HG03442 (cell line): ENCODE measurements around the gene SCMH1.

Source experiments
- ATAC-seq: cut with Tn5 transposase; IDR thresholded peaks from one replicate; pipeline ENCODE4 v1.9.1; 2021; ENCODE audit warnings: mild to moderate bottlenecking, moderate library complexity; ENCODE audit not compliant: unreplicated experiment

Gene SCMH1

DNA sequence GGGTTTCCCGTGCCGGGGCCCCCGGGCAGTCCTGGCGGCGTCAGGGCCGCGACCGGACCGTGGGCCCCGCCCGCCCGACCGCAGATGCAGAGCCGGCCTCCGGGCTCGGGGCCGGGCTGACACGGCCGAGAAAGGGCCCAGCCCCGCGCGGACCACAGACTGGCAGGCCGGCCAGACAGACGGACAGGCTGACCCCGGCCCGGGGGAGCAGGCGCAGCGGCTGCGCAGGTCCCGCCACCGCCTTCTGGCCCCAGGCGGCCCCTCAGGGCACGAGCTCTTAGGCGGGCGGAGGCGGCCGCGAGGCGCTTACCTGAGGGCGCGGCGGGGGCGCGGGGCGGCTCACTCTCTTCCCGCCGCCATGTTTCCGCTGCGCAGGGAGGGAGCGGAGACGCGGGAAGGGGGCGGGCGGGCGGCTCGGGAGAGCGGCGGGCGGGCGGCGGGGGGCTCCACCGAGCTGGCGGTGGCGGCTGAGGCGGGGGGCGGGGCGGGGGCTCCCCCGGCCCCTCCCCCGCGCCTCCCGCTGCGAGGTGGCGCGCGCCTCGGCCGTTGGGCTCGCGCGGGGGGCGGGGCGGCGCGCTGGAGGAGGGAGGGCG, at the start of gene SCMH1:
SCMH1 (minus strand) TSS at position 558 of the 593 bp plus-strand sequence. CDS start 56,173 bp downstream, outside the sequence.
- peak; percentile 33 for ATAC-seq

DNA sequence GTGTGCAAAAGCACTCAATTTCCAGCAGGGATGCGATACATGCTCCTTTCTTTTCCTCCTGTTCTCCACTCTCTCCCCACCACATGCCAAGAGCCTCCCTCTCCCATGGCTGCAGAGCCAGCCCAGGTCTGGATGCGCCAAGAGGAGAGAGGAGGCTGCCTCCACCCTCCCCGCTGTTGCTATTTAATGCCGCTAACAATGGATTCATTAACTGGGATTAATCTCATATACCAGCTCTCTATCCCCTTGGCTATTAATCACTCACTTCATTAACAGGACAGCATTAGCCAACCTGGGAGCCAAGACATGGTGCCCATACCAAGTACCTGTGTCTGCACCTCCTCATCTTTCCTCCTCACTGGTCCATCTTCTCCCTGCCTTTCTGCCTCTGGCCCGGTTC, 49.1 kb upstream of the SCMH1 start:
- ATAC-seq, result no peak

DNA sequence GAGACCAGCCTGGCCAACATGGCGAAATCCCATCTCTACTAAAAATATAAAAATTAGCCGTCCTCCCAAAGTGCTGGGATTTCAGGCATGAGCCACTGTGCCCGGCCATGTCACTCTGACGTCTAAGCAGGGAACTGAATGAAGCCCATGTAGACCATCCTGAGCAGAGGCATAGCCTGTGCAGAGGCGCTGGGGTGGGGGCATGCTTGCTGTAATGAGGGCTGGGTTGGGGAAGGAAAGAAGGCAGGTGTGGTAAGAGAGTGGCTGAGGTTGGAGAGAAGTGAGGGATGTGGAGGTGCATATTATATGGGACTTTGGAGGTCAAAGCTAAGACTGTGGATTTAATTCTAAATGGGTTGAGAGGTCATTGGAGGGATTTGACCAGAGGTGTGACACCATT, 47.1 kb upstream of the SCMH1 start:
- ATAC-seq, result no peak

DNA sequence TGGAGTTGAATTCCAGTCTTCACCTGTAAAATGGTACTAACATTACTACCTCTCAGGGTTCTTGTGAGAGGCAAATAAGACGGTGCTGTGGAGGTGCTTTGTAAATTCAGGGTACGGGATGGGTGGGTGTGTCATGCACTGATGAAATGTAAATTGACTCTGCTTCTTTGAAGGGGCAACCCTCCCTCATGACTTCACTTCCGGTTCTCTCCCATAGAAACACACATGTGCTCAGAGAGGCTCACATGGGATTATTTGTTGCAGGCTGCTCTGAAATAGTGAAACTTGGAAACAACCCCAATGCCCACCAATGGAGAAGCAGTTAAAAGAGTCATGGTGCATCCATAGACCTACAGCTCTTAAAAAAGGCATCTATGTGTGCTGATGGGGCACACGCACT, 44.9 kb upstream of the SCMH1 start:
- ATAC-seq, result no peak

DNA sequence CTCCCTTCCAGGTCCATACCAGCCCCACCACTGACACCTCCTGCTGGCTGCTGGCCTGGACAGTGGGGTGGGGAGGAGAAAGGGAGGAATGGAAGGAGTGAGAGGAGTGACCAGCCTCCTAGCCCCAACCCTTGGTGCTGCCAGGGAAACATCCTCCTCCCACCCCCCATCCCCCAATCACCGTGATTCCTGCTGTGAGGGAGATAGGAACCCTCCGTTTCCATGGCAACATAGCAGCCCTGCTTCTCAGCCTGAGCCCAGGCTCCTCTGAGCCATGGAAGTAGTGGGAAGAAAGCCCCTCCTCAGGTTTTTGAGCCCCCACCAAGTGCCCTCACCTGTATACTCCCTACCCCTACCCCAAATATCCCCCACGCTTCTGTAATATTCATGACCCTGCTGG, 44.4 kb upstream of the SCMH1 start:
- no peak for ATAC-seq

DNA sequence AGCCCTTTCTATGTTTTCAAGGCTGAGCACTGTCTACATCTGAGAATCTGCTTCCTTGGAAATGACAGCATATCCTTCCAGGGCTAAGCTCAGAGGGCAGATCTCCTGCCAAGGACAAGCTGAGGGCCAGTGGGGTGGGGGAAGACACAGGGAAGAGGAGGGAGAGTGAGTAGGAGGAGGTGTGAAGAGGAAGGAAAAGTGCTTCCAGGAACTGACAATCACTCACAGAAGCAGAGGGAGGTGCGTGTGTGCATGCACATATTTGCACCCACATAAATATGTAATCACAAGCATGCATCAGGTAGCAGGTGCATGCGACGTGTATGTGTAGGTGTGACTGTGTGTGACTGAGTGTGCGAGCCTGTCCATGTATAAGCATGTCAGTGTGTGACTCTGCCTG, 43.7 kb upstream of the SCMH1 start:
- no peak for ATAC-seq

DNA sequence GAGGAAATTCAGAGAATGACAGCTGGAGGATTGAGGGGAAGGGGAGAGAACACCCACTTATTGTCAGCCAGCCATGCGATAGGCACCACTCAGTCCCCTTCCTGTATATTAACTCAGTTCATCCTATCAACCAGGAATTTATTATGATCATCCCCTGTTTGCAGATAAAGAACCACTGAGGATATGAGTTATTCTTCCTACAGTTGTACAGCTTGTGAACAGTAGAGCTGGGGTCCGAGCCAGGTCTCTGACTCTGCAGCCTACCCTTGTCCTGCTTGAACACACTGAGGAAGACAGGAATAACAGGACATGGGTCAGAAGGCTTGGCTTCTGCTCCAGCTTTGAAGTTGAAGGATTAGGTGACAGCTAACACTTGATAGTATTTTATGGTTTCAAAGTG, 42.0 kb upstream of the SCMH1 start:
- ATAC-seq, result no peak

DNA sequence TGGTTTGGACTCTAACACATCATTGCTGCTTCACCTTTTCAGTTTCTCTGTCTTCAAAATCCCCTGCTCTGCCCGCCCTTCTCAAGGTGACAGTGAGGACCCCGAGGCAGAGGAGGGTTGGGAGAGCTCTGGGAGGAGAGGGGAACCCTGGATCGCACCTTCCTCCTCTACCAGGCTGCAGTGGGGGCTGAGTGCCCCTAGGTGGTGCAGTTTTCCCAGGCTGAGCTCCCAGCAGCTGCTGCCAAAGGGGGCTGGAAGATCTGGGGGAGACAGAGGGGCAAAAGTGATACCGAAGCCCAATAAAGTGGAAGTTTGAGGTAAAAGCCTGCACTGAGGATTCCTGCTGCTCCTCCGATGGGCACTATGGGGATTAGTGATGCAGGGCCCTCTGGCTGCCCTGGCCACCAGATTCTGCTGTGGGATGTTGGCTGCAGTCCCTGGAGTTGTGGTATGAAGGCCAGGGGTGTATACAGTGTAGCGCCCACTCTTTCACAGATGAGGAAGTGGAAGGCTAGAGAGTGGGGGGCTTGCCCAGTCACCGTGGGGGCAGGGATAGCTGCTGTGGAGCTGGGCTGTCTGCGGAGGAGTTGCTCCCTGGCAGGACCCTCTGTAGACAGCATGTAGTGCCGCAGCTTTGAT, 40.7 kb upstream of the SCMH1 start:
- ATAC-seq, result no peak

DNA sequence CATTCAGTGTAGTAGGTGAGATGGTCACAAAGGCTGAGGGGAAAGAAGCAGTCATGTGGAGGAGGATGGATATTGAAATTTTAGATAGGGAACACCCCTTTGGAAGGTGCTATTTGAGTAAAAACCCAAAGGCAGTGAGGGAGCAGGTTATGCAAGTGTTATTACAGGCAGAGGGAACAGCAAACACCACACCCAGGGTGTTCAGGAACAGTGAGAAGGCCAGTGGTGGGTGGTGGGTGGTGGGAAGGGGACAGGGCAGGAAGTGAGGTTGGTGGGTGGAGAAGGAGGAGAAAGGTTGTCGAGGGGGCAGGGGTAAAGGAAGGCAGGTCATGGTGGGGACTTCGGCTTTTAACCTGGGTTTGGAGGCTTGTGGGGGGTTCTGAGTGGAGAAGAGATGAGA, 39.2 kb upstream of the SCMH1 start:
- ATAC-seq, result no peak

DNA sequence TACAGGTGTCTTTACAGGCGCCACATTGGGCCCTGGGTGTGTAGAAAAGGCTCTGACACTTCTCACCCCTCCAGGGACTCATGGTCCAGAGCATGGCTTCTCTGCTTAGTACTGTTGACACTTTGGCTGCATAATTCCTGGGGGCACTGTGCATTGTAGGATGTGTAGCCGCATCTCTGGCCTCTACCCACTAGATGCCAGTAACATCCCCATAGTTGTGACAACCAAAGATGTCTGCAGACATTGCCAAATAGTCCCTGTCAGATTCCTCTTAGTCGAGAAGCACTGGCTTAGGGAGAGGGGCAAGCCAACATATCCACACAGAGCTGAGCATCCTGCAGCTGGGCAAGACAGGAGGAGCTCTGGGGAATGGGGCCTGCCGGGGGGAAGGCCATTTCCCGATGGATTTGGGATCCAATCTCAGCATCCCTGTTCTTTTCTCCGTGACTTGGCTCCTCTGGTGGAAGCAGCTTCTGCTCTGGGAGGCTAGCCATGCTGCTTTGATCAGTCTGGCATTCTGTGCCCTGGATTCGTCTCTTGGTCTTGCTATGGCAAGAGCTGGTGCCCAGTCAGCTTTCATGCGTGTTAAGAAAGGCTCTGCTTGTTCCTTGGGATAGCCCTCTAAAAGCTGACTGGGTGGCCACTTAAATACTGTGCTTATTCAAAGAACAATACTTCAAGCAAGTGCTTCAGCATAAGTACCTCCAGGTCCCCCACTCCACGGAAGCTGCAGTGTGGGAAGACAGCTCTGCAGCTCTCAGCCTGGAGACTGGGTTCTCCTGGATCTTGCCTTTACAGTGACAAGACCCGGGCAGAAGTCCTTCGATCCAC, 38.3 kb upstream of the SCMH1 start:
- no peak for ATAC-seq

DNA sequence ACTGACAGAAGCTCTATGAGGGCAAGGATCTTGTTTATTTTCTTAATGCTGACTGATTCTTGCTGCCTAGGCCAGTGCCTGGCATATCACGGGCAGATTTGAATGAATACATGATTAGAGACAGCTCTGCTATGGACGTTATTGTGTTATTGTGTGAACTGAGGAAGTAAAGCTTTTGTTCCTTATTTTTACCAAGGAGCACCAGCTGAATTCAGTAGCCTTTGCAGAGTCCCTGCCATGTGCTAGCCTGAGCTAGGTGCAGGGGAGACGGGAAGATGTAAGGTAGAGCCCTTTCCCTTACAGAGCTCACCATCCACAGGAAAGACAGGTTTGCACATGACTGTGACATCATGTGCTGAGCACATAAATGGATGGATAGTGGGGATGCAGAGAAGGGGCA, 36.0 kb upstream of the SCMH1 start:
- ATAC-seq, result no peak

DNA sequence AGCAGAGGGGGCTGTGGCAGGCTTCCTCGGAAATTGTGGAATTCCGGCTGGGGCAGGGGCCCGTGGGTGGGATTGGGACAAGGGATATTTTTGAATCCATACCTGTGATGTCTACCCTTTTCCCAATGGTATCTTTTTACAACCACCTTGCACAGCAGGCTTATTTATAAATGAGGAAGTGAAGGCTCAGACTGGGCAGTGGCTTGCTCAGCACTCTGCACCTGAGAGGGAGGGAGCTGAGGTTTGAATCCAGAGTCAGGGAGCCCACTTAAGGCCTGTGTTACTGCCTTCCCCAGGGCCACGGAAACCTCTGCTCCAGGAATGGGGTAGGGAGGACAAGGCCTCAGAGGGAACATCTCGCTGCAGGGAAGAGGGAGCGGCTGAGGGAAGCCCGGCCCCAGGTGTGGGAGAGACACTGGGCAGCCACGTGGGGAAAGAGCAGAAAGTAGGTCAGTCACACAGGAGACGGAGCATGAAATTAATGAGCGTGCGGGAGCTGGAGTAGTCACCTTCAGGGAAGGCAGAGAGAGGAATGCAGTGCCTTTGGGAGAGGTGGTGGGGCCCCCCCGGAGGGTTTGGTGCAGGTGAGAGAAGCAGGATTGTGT, 35.4 kb upstream of the SCMH1 start:
- ATAC-seq, result no peak

DNA sequence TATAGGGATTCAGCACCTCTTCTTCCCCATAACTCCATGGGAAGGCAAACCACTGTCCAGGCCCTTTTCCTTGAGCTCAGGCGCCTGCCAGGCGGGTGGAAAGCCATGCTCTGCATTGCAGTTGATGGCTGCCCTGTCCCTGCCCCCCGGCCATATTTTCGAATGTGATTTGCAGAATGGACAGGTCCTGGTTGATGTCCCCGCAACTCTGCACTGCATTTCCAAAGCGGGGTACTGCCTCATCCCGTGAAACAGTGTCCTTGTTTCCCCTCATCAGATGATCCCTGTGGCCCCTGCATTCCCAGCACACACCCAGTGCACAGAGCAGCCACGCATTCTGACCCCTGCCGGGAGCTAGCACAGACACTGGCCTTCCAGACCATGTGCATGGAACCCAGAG, 33.7 kb upstream of the SCMH1 start:
- ATAC-seq, result no peak

DNA sequence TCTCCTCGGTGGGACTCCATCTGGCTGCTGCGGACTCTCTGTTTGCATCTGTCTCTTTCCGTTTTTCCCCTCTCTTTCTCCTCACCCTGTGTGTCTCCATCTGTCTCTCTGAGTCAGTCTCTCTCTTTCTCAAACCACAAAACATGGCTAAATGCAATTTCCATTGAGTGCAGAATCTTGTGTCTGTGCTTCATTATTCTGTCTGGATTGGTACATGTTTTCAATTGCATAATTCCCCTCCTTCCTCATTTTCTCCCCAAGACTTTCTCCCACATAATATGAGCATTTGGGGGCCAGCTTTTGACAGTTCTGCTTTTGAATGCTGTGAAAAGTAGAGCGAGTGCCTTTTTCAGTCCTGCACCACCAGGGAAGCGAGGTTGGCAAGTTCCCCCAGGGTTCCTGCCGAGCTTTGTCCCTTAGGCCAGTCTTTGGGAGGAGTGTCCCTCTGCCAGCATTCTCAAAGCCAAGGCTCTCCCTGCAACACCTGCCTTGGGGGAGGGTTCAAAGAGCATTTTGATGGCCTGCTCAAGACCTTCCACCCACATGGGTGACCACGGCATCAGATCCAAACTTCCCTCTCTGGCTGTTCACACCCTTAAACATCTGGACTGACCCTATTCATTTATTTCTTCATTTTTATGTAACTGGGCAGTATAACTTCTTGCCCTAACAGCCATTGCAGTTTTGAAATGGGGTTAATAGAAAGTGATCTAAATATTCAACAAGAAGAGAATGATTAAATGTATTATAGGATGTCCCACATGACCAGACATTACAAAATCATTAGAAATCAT, 32.8 kb upstream of the SCMH1 start:
- ATAC-seq, result no peak

DNA sequence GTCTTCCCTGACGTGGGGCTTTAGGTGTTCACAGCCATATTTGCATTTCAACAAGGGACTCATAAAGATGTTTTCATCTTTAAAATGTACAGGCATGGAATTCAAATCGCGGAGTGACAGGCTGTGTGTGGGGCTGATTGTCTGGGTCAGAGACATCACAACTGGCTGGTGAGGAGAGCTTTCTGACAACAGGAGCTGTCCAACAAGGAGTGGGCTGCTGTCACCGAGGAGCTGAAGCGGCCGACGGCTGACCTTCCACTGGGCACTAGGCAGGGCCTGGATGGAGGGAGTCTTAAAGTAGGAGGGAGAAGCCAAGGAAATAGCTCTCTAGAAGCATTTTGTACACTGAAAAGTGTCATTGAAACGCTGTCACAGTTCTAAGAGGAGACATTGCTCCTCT, 30.5 kb upstream of the SCMH1 start:
- ATAC-seq, result no peak

DNA sequence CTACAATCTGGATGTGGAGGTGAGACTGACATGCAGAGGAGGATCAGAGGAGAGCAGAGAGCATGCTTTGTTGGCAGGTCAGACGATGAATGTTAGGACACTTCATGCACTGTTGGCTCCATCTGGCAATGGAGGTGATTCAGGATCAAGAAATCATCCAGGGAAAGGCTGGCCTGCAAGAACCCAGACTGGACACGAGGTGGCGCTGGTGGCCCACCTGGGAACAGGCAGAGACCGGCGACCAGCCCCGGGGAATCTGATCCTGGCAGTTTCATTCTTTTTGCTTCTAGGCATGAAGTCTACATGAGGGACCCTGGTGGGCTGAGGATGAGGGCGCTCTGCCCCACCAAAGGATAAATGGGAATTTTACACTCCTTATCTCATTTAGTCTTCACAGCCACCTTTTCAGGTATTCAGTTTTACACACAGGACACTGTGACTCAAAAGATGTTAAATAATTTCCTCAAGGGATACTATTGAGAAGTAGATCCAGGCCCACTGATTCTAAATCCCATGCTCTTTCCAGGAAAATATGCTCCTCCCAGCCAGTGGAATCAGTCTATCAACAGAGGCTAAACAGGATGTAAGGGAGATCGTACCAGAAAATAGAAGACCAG, 26.2 kb upstream of the SCMH1 start:
- no peak for ATAC-seq

DNA sequence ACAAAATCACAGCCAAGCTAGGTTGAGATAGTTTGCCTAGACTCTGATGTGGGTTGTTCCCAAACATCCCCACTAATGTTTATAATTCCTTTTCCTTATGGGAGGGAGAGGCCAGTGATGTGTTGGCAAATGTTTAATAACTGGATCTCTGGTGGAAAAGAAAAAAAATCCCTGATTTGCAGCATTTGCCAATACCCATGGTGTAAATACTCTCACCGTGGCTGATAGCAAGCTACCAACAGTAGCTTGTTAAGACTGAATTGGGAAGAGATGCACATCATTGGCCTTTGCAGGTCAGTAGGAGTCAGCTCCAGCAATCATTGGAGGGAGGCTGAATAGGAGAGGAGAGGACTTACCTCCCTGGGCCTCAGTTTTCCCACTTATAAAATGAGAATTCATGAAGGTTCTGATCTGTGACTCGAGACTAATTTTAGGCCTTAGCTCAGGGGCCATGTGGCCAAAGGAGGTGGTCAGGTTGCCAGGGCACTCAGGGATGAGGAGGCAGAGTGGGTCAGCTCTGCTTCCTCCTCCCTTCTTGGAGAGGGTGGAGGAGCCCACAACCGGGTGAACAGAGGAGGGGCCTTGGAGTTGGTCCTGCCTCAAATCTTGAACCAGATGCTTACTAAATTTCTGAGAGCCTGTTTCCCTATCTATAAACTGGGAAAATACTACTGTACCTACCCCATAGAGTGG, 20.0 kb upstream of the SCMH1 start:
- ATAC-seq, result no peak

DNA sequence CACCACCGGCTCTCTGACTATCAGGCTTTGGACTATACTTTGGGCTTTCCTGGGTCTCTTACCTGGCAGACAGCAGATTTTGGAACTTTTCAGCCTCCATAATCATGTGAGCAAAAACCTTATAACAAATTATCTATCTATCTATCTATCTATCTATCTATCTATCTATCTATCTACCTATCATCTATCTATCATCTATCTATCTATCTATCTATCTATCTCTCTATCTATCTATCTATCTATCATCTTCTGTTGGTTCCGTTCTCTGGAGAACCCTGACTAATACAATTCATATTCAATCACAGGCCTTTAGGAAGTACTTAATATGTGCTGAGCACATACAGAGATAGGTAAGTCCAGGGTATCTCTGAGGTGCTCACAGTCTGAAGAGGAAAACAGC, 18.7 kb upstream of the SCMH1 start:
- ATAC-seq, result no peak

DNA sequence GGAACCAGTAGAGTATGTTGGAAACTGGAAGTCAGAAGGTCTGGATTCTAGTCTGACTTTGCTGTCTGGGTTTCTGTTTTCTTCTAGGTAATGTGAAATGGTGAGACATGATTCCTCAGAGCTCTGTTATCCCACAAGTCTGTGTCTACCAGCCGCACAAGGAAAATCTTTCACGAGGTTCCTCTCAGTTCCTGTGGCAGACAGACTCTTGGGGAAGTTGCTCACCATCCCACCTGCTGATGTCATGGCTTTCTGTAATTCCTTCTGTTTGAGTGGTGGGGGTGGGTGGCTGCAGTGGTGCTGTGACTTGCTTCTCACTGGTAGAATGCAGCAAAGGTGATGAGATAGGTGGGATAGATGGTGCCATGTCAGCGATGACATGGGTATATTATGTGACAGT, 17.1 kb upstream of the SCMH1 start:
- ATAC-seq, result no peak

DNA sequence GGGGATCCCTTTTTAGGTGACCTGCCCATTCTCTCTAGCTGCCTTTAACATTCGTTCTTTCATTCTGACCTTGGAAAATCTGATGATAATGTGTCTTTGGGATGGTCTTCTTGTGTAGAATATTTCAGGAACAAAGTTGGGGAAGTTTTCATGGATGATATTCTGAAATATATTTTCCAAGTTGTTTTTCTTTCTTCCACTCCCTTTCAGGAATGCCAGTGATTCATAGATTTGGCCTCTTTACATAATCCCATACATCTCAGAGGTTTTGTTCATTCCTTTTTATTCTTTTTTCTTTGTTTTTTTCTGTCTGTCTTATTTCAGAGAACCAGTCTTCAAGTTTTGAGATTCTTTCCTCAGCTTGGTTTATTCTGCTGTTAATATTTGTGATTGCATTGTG, 13.9 kb upstream of the SCMH1 start:
- ATAC-seq, result no peak
